NCI-H345 treated with DMSO at 0.1 percent for 48 hours (cell line): ENCODE results near the gene SLC9A9.

Experiments
- DNase-seq: peaks from one replicate; lab custom pipeline; 2025; ENCODE audit not compliant: unreplicated experiment; lab: John Stamatoyannopoulos, UW

SLC9A9 gene

GRCh38 chr3:143848704-143849103, 436 bp upstream of the SLC9A9 start:
- no peak for DNase-seq

- DNase-seq = no peak
These were observed 4.7 kb downstream of the SLC9A9 start for GRCh38 chr3:143843587-143843986.

- no peak for DNase-seq
These were observed 7.6 kb downstream of the SLC9A9 start for GRCh38 chr3:143840636-143841035.

GRCh38 chr3:143839980-143840379, 8.3 kb downstream of the SLC9A9 start:
- no peak for DNase-seq

- no peak for DNase-seq
These were observed 11.2 kb downstream of the SLC9A9 start for GRCh38 chr3:143837076-143837475.

- DNase-seq = no peak
These were observed 13.0 kb downstream of the SLC9A9 start for GRCh38 chr3:143835312-143835711.

- no peak for DNase-seq
These were observed 15.8 kb downstream of the SLC9A9 start for GRCh38 chr3:143832433-143832832.

- DNase-seq = no peak
These were observed 16.3 kb downstream of the SLC9A9 start for GRCh38 chr3:143831994-143832393.

GRCh38 chr3:143831208-143831607, 17.1 kb downstream of the SLC9A9 start:
- DNase-seq = no peak

- DNase-seq = no peak
These were observed 17.5 kb downstream of the SLC9A9 start for GRCh38 chr3:143830786-143831185.

GRCh38 chr3:143830063-143830462, 18.2 kb downstream of the SLC9A9 start:
- DNase-seq = no peak

- no peak for DNase-seq
These were observed 20.8 kb downstream of the SLC9A9 start for GRCh38 chr3:143827425-143827824.

GRCh38 chr3:143826296-143826695, 22.0 kb downstream of the SLC9A9 start:
- DNase-seq = no peak

- DNase-seq = no peak
These were observed 22.8 kb downstream of the SLC9A9 start for GRCh38 chr3:143825513-143825912.

- no peak for DNase-seq
These were observed 23.4 kb downstream of the SLC9A9 start for GRCh38 chr3:143824735-143825385.

GRCh38 chr3:143822798-143823197, 25.5 kb downstream of the SLC9A9 start:
- DNase-seq = no peak

- no peak for DNase-seq
These were observed 25.9 kb downstream of the SLC9A9 start for GRCh38 chr3:143822374-143822773.

- no peak for DNase-seq
These were observed 26.4 kb downstream of the SLC9A9 start for GRCh38 chr3:143821862-143822261.

GRCh38 chr3:143820466-143821221, 27.6 kb downstream of the SLC9A9 start:
- no peak for DNase-seq

- DNase-seq = no peak
These were observed 28.4 kb downstream of the SLC9A9 start for GRCh38 chr3:143819890-143820289.

- no peak for DNase-seq
These were observed 33.8 kb downstream of the SLC9A9 start for GRCh38 chr3:143814443-143814889.

- DNase-seq = no peak
These were observed 35.8 kb downstream of the SLC9A9 start for GRCh38 chr3:143812481-143812880.

GRCh38 chr3:143811602-143812001, 36.7 kb downstream of the SLC9A9 start:
- DNase-seq = no peak
